HG03469 (cell line): ENCODE measurements around the gene TREH.
"Not testable (repeated sequence)": the region's sequence is repeated elsewhere in the genome, so short reads cannot be mapped to it uniquely, and the experiment has no call there.

Experiments
- ATAC-seq: cut with Tn5 transposase; IDR thresholded peaks from one replicate; pipeline ENCODE4 v1.9.1; 2021; ENCODE audit warnings: mild to moderate bottlenecking, moderate library complexity, moderate number of reproducible peaks; ENCODE audit not compliant: unreplicated experiment

The TREH gene, protein sequence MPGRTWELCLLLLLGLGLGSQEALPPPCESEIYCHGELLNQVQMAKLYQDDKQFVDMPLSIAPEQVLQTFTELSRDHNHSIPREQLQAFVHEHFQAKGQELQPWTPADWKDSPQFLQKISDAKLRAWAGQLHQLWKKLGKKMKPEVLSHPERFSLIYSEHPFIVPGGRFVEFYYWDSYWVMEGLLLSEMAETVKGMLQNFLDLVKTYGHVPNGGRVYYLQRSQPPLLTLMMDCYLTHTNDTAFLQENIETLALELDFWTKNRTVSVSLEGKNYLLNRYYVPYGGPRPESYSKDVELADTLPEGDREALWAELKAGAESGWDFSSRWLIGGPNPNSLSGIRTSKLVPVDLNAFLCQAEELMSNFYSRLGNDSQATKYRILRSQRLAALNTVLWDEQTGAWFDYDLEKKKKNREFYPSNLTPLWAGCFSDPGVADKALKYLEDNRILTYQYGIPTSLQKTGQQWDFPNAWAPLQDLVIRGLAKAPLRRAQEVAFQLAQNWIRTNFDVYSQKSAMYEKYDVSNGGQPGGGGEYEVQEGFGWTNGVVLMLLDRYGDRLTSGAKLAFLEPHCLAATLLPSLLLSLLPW

DNA sequence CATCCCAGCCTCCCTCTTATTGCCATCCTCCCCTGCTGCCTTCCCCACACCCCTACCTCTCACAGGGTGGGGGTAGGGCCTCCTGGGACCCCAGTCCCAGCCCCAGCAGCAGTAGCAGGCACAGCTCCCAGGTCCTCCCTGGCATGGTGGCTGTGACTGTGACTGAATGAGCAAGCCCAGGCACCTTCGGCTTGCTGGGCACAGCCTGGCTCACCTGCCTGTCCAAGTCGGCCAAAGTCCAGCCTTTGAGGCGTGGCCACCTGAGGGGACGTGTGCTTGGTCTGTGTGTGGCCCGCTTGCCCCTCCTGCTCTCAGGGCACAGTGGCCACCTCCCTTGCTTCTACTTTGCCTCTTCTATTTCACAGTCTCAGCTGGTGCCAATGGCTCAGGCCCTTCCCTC lies at the start of gene TREH:
Gene TREH, minus strand, starts transcription at position 168 of the 400 bp plus-strand sequence. Its CDS starts 23 bp downstream, at position 145.
- no peak for ATAC-seq

DNA sequence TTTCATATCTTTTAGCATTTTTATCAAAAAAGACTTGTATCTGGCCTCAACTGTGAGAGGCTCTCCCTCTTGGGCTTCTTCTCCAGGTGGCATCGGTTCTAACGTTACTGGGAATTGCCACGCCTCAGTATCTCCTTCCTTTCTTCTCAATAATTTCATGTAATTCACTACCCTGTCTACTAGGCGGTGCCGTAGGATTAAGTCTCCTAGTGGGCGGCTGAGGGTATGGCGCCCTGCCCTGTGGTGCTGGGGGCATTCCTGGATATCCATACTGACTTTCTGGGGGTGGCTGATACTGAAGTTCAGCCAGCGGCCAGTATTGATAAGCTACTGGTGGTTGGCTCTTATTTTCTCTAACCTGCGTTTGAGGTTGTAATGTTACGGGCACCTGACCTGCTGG lies 48.7 kb upstream of the TREH start:
- ATAC-seq, result not testable (repeated sequence)

GRCh38 chr11:118727721-118728066 lies 48.2 kb upstream of the TREH start:
- not testable (repeated sequence) for ATAC-seq

DNA sequence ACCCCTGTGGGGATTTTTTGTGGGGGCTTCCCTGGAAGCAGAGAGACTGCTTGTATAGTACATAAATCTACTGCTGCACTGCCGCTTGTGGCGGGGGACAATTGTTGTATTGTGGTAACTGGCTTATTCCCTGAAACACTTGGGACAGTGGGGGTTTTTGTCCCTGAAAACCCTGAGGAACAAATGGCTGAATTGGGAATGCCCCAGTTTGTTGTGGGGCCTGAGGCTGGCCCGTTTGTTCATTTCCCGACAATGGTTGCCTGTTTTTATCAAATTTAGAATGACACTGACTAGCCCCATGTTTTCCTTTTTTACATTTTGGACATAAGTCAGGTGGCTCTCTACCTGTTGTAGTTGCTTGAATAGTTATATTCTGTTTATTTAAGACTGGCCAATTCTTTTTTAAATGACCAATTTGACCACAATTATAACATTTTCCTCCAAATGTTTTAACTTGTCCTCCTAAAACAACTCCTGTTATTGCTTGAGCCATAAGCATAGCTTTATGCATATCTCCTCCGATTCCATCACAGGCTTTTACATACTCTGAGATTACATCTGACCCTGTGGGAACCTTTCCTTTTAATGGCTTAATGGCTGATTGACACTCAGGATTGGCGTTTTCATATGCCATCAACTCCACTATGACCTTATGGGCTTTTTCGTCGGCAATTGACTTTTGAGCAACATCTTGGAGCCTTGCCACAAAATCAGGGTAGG lies 47.7 kb upstream of the TREH start:
- not testable (repeated sequence) for ATAC-seq

GRCh38 chr11:118721478-118722015 lies 42.1 kb upstream of the TREH start:
- not testable (repeated sequence) for ATAC-seq

DNA sequence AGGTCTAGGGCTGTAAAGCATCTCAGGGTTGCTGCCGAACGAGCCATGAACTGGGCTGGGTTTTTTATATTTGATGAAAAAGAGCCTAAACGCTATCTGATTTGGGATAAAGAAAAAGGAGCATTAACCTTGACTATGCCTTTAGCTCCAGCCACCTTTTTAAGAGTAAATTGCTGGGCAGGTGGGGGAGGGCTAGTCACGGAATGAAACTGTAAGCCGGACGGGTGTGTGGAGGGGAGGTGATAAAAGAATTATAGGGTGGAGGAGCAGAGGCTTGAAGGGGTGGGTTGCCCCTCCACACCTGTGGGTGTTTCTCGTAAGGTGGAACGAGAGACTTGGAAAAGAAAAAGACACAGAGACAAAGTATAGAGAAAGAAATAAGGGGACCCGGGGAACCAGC lies 41.3 kb upstream of the TREH start:
- not testable (repeated sequence) for ATAC-seq

DNA sequence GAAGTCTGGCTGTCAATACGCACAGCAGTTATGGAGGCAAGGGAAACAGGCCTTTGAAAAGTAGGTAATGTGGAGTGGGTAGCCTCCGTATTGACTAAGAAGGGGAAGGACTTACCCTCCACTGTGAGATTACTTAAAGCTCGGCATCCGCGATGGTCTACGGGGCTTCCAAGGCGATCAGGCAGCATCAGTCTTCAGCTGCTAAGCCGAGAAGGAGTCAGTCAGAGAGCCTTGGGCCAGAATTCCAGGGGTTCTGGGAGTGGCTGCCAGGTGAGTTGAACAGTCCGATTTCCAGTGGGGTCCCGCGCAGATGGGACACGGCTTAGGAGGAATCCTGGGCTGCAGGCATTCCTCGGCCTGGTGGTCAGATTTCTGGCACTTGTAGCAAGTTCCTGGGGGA lies 40.6 kb upstream of the TREH start:
- not testable (repeated sequence) for ATAC-seq

DNA sequence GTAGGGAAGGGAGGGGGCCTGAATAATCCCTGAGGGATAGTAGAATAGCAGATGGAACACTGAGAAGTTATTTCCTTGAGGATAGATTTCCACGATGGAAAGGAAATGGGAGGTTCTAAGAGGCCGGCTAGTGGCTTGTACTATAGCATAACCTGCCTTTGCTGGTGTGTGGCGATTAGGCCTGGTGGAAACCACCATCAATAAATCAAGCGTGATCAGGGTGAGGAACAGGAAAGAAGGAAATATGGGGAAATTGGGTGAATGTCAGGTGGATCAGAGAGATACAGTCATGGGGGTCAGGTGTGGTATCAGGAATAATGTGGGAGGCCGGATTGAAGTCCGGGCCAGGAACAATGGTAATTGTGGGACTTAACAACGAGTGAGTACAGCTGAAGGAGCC lies 39.1 kb upstream of the TREH start:
- not testable (repeated sequence) for ATAC-seq

- not testable (repeated sequence) for ATAC-seq
Measured at GRCh38 chr11:118717733-118718132, 38.3 kb upstream of the TREH start.

GRCh38 chr11:118717221-118717620 lies 37.8 kb upstream of the TREH start:
- not testable (repeated sequence) for ATAC-seq

GRCh38 chr11:118715837-118716260 lies 36.4 kb upstream of the TREH start:
- ATAC-seq, result no peak

- no peak for ATAC-seq
Measured at GRCh38 chr11:118715245-118715831, 35.9 kb upstream of the TREH start.

DNA sequence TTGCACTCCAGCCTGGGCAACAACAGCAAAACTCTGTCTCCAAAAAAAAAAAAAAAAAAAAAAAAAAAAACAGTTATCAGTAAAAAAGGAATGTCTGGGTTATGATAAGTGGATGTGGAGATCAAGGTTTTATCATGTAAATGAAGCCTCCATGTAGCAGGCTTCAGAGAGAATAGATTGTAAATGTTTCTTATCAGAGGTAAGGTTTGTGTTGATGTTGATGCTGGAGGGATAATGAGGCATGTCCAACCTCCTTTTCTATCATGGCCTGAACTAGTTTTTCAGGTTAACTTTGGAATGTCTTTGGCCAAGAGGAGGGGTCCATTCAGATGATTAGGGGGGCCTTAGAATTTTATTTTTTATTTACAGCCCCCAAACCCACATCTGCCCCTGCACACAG lies 35.4 kb upstream of the TREH start:
- ATAC-seq, result no peak

DNA sequence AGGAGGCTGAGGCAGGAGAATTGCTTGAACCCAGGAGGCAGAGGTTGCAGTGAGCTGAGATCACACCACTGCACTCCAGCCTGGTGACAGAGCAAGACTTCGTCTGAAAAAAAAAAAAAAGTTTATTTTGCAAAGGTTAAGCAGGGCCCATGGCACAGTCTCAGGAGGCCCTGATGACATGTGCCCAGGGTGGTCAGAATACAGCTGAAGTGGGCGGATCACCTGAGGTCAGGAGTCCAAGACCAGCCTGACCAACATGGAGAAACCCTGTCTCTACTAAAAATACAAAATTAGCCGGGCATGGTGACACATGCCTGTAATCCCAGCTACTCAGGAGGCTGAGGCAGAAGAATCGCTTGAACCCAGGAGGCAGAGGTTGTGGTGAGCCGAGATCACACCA lies 35.0 kb upstream of the TREH start:
- not testable (repeated sequence) for ATAC-seq

GRCh38 chr11:118708296-118708695 lies 28.8 kb upstream of the TREH start:
- no peak for ATAC-seq

- no peak for ATAC-seq
Measured at GRCh38 chr11:118706546-118706825, 27.0 kb upstream of the TREH start.

DNA sequence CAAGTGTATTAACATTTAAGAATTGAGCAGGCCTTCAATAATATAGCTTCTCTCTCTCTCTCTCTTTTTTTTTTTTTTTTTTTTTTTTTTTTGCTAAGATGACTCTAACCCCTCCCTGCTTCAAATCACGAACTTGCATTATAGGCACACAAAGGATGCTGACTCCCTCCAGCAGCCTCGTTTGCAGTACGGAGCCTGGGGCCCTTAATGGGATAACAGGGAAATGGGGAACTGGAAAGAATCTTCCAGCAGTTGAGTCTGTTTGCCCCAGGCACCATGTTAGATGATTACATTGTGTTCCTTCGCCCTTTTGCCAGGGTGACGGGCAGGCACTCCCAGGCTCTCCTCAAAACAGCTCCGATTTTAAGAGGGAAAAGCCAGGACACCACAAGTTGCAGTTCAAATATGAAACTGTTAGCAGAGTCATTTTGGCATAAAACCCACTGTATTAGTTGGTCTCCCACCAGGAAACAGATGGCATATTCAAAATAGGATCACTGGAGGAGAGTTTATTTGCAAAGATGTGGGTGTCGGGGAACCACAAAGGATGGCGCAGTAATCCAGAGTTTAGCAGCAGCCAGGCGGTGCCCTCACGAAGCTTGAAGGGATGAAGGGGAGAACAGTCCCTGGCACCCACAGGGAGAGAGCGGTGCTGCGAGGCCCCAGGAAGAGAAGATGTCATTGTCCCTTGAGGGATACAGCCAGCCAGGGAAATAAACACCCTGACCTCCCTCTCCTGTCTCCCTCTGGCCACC lies 26.5 kb upstream of the TREH start:
- ATAC-seq, result no peak

- ATAC-seq, result no peak
Measured at GRCh38 chr11:118705111-118705741, 25.8 kb upstream of the TREH start.

DNA sequence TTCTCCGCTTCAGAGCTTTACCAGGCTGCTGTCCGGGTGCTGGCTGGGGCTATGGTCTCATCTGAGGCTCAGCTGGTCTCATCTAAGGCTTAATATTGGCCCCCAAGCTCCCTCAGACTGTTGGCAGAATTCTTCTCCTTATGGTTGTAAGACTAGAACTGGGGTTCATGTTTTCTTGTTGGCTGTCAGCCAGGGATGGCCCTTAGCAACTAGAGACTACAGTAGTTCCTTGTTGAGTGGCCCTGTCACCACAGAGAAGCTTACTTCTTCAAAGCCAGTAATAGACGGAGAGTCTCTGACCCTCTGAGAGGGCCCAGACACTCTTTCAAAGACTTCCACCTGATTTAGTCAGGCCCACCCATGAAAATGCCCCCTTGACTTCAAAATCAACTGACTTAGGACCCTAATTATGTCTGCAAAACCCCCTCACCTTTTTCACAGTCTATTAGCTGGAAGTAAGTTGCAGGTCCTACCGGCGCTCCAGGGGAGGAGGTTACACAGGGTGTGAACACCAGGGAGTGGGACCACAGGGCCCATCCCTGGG lies 24.2 kb upstream of the TREH start:
- ATAC-seq, result no peak
